Measurements from ENCODE around the gene MAP2K6. TPM values are rescaled to one million over a fixed set of nuclear protein-coding genes. Genes with fewer than 3 reads are reported as not detected.

The MAP2K6 gene
- total RNA-seq, 1 donor = 0.43 TPM

GRCh38 chr17:69575346-69575761 lies 160.9 kb downstream of the MAP2K6 start:
- no peak for TF ChIP-seq CTCF (IDR thresholded peaks at IDR 0.05; ENCODE audit: insufficient read depth, low read depth, low read length)
- no peak overlapping the region for H3K4me3 ChIP-seq (ENCODE audit: low read depth, low read length)
- peak; percentile 93 for DNase-seq (ENCODE audit: low read depth)

- no peak overlapping the region for H3K4me3 ChIP-seq (ENCODE audit: low read depth, low read length)
- TF ChIP-seq CTCF (IDR thresholded peaks at IDR 0.05; ENCODE audit: insufficient read depth, low read depth, low read length) = no peak
- no peak for DNase-seq (ENCODE audit: low read depth)
Observed at GRCh38 chr17:69577098-69577497, 162.6 kb downstream of the MAP2K6 start.

GRCh38 chr17:69578385-69578936 lies 164.0 kb downstream of the MAP2K6 start:
- DNase-seq (ENCODE audit: low read depth) = no peak
- no peak for TF ChIP-seq CTCF (IDR thresholded peaks at IDR 0.05; ENCODE audit: insufficient read depth, low read depth, low read length)
- no peak overlapping the region for H3K4me3 ChIP-seq (ENCODE audit: low read depth, low read length)

- no peak overlapping the region for H3K4me3 ChIP-seq (ENCODE audit: low read depth, low read length)
- DNase-seq (ENCODE audit: low read depth) = no peak
- no peak for TF ChIP-seq CTCF (IDR thresholded peaks at IDR 0.05; ENCODE audit: insufficient read depth, low read depth, low read length)
Observed at GRCh38 chr17:69579961-69580677, 165.6 kb downstream of the MAP2K6 start.

GRCh38 chr17:69581061-69581961 lies 166.8 kb downstream of the MAP2K6 start:
- no peak for TF ChIP-seq CTCF (IDR thresholded peaks at IDR 0.05; ENCODE audit: insufficient read depth, low read depth, low read length)
- peak; percentile 27 for DNase-seq (ENCODE audit: low read depth)
- no peak overlapping the region for H3K4me3 ChIP-seq (ENCODE audit: low read depth, low read length)

- TF ChIP-seq CTCF (IDR thresholded peaks at IDR 0.05; ENCODE audit: insufficient read depth, low read depth, low read length) = no peak
- H3K4me3 ChIP-seq (ENCODE audit: low read depth, low read length) = no peak overlapping the region
- DNase-seq (ENCODE audit: low read depth) = no peak
Observed at GRCh38 chr17:69588316-69588715, 173.8 kb downstream of the MAP2K6 start.

All from fibroblast of villous mesenchyme (primary cell).